ENCODE measurements around the gene UGP2. TPM values are rescaled to one million over a fixed set of nuclear protein-coding genes. Genes with fewer than 3 reads are reported as not detected.
"Not testable (repeated sequence)": the region's sequence is repeated elsewhere in the genome, so short reads cannot be mapped to it uniquely, and the experiment has no call there.

UGP2 gene
- polyA plus RNA-seq: 10 to 100 TPM; 75.3 to 79.9 TPM

DNA sequence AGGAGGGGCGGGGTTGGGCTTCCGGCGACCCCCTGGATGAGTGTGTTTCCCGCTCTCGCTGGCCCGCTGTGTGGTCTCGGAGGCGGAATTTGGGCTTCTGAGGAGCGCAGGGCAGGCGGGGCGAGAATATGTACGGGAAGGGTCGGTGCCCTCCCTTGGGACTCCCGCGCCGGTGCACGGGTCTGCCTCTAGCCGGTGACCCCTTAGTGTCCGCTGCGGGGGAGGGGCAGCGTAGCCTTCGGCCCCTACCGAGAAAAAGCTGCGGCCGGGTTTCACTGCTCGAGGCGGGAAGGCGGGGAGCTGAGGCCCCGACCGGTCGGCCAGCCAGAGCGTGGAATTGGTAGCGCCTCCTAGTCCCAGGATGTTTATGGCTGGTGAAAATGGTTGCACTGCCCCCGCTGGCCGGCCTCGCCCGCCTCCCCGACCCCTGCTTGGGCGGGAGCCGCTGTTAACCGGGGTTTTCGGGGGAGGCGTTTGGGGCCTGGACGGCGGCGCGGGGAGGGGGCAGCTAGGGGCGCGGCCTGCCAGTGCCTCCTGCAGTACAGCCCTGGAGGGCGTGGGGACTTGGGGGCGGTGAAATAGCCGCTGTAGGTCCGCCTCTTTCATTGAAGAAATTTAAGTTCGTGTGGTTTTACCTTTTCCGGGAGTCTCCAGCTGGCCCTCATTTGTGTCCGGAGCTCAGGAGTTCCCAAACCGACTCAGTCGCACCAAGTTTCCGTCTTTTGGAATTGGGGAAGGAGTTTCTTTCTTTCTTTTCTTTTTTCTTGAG lies at the start of gene UGP2:
TSS of gene UGP2 (plus strand) at position 643 of the 769 bp plus-strand sequence. CDS start 290 bp downstream, outside the sequence.
- Histone ChIP-seq H3K27me3 (ENCODE audit: control insufficient read depth in 1 of 2, insufficient read depth in 2 of 2, low read length in 2 of 2) (no peaks in the 10 kb centered on the region), H3K27ac (ENCODE audit: low read depth in 2 of 2, low read length in 1 of 2) (peak within 1 kb of the TSS; percentile 97 to 99), H3K36me3 (ENCODE audit: control insufficient read depth in 2 of 2, insufficient read depth in 2 of 2, low read length in 1 of 2) (no peaks in the 10 kb centered on the region), H3K9me3 (ENCODE audit: control insufficient read depth in 2 of 2, insufficient read depth in 1 of 2, low read depth in 1 of 2, low read length in 1 of 2) (no peaks in the 10 kb centered on the region), H3K4me3 (ENCODE audit: low read depth in 1 of 2, low read length in 2 of 2) (peak within 1 kb of the TSS; percentile 62 to 97), H3K4me1 (ENCODE audit: control insufficient read depth in 2 of 2, insufficient read depth in 2 of 2, low read length in 1 of 2) (peaks cover 0 to 4% of the 10 kb centered on the region in 2 donors)
- 0 to 1% methylated on average over 58 to 59 of the region's 59 CpGs for WGBS, 2 donors

DNA sequence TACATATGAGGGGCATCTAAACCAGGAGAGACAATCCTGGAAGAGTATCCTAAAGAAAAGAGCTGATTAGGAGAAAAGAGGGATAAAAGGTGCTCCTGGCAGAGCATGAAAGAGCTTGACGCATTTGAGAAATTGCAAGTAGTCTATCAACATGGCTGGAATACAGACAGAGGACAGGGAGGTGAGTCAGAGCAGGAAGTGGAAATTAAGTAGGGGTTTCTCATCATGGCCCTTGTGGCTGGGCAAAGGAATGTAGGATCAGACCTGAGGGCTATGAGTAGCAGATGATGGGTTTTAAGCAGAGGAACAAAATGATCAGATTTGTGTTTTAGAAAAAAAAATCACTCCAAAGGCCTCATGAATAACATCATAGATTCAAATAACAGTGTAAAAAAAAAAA lies 49.2 kb upstream of the UGP2 start:
- WGBS, 2 donors: 84 to 93% methylated on average over 1 of the region's 1 CpG

DNA sequence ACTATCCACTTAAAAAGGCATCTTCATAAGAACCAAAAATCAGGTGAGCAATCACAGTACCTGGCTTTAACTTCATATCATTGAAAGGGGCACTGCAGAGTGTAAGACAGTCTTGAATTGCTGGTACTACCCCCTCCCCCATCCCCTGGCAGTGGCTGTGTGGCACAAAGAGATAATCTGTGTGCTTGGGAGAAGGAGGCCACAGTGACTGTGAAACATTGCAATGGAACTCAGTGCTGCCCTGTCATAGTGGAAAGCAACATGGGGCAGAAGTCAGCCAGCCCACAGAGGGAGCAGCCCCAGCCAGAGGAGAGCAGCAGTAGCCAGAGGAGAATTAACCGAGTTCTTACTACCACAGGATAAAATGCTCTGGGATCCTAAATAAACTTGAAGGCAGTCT lies 45.3 kb upstream of the UGP2 start:
- no peaks in the 10 kb centered on the region for H3K36me3 ChIP-seq (ENCODE audit: control insufficient read depth in 2 of 2, insufficient read depth in 2 of 2, low read length in 1 of 2)

More for the DNA sequence above, 49.2 kb upstream of the UGP2 start:
- no peaks in the 10 kb centered on the region for H3K36me3 ChIP-seq (ENCODE audit: control insufficient read depth in 2 of 2, insufficient read depth in 2 of 2, low read length in 1 of 2)
- no peak overlapping the region for H3K27ac ChIP-seq (ENCODE audit: low read depth in 2 of 2, low read length in 1 of 2)
- no peaks in the 10 kb centered on the region for H3K9me3 ChIP-seq (ENCODE audit: control insufficient read depth in 2 of 2, insufficient read depth in 1 of 2, low read depth in 1 of 2, low read length in 1 of 2)
- no peaks in the 10 kb centered on the region for H3K27me3 ChIP-seq (ENCODE audit: control insufficient read depth in 1 of 2, insufficient read depth in 2 of 2, low read length in 2 of 2)
- no peaks in the 10 kb centered on the region for H3K4me1 ChIP-seq (ENCODE audit: control insufficient read depth in 2 of 2, insufficient read depth in 2 of 2, low read length in 1 of 2)
- no peak overlapping the region for H3K4me3 ChIP-seq (ENCODE audit: low read depth in 1 of 2, low read length in 2 of 2)

DNA sequence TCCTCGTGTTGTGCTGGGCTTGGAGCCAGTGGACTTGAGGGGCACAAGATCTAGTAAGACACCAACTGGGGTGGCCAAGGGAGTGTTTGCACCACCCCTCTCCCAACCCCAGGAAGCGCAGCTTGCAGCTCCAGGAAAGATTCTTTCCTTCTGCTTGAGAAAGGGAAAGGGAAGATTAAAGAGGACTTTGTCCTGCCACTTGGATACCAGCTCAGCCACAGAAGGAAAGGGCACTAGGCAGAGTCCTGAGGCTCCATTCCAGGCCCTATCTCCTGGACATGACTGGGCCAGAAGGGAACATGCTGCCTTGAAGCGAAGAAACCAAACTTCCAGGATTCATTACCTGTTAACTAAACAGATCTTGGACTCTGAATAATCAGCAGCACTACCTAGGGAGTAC lies 44.9 kb upstream of the UGP2 start:
- no peaks in the 10 kb centered on the region for H3K27me3 ChIP-seq (ENCODE audit: control insufficient read depth in 1 of 2, insufficient read depth in 2 of 2, low read length in 2 of 2)
- H3K27ac ChIP-seq (ENCODE audit: low read depth in 2 of 2, low read length in 1 of 2): no peak overlapping the region
- H3K36me3 ChIP-seq (ENCODE audit: control insufficient read depth in 2 of 2, insufficient read depth in 2 of 2, low read length in 1 of 2): no peaks in the 10 kb centered on the region
- no peaks in the 10 kb centered on the region for H3K4me1 ChIP-seq (ENCODE audit: control insufficient read depth in 2 of 2, insufficient read depth in 2 of 2, low read length in 1 of 2)
- H3K4me3 ChIP-seq (ENCODE audit: low read depth in 1 of 2, low read length in 2 of 2): no peak overlapping the region
- no peaks in the 10 kb centered on the region for H3K9me3 ChIP-seq (ENCODE audit: control insufficient read depth in 2 of 2, insufficient read depth in 1 of 2, low read depth in 1 of 2, low read length in 1 of 2)
- whole genome bisulfite sequencing, 2 donors: 93% methylated on average over 3 of the region's 3 CpGs

More for the DNA sequence above, 45.3 kb upstream of the UGP2 start:
- WGBS, 2 donors: 99 to 100% methylated on average over 1 of the region's 1 CpG
- Histone ChIP-seq H3K4me3 (ENCODE audit: low read depth in 1 of 2, low read length in 2 of 2) (no peak overlapping the region), H3K27ac (ENCODE audit: low read depth in 2 of 2, low read length in 1 of 2) (no peak overlapping the region), H3K27me3 (ENCODE audit: control insufficient read depth in 1 of 2, insufficient read depth in 2 of 2, low read length in 2 of 2) (no peaks in the 10 kb centered on the region), H3K9me3 (ENCODE audit: control insufficient read depth in 2 of 2, insufficient read depth in 1 of 2, low read depth in 1 of 2, low read length in 1 of 2) (no peaks in the 10 kb centered on the region), H3K4me1 (ENCODE audit: control insufficient read depth in 2 of 2, insufficient read depth in 2 of 2, low read length in 1 of 2) (no peaks in the 10 kb centered on the region)

DNA sequence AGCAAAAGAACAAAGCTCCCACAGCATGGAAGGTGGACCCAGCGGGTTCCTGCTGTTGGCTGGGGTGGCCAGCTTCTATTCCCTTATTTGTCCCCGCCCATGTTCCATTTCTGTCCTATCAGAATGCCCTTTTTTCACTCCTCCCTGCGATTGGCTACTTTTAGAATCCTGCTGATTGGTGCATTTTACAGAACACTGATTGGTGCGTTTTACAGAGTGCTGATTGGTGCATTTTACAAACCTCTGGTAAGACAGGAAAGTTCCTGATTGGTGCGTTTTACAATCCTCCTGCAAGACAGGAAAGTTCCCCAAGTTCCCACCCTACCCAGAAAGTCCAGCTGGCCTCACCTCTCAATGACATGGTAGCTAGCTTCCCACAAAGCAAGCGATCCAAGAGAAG lies 40.2 kb upstream of the UGP2 start:
- no peak overlapping the region for H3K27ac ChIP-seq (ENCODE audit: low read depth in 2 of 2, low read length in 1 of 2)
- no peak overlapping the region for H3K4me3 ChIP-seq (ENCODE audit: low read depth in 1 of 2, low read length in 2 of 2)
- no peaks in the 10 kb centered on the region for H3K36me3 ChIP-seq (ENCODE audit: control insufficient read depth in 2 of 2, insufficient read depth in 2 of 2, low read length in 1 of 2)
- H3K9me3 ChIP-seq (ENCODE audit: control insufficient read depth in 2 of 2, insufficient read depth in 1 of 2, low read depth in 1 of 2, low read length in 1 of 2): no peaks in the 10 kb centered on the region
- H3K27me3 ChIP-seq (ENCODE audit: control insufficient read depth in 1 of 2, insufficient read depth in 2 of 2, low read length in 2 of 2): no peaks in the 10 kb centered on the region
- no peaks in the 10 kb centered on the region for H3K4me1 ChIP-seq (ENCODE audit: control insufficient read depth in 2 of 2, insufficient read depth in 2 of 2, low read length in 1 of 2)
- WGBS, 2 donors: 92 to 96% methylated on average over 6 of the region's 6 CpGs

DNA sequence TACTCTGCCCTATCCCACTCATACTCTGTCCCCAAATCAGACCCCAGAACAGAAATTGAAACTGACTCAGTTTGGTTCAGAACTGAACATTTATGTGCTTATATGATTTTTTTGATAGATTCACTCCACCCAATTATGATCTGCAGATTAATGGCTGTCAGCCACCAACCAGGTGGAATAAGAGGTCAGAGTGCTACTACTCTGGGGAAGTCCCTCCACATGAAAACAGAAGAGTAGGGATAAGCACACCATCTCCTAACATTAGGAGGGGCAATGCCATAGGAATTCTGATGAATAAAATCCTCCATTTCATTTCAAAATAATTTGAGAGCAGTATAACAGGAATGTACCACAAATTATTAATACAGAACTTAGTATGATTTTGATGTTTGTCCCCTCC lies 36.3 kb upstream of the UGP2 start:
- no peak overlapping the region for H3K27ac ChIP-seq (ENCODE audit: low read depth in 2 of 2, low read length in 1 of 2)
- no peaks in the 10 kb centered on the region for H3K36me3 ChIP-seq (ENCODE audit: control insufficient read depth in 2 of 2, insufficient read depth in 2 of 2, low read length in 1 of 2)
- no peaks in the 10 kb centered on the region for H3K9me3 ChIP-seq (ENCODE audit: control insufficient read depth in 2 of 2, insufficient read depth in 1 of 2, low read depth in 1 of 2, low read length in 1 of 2)

DNA sequence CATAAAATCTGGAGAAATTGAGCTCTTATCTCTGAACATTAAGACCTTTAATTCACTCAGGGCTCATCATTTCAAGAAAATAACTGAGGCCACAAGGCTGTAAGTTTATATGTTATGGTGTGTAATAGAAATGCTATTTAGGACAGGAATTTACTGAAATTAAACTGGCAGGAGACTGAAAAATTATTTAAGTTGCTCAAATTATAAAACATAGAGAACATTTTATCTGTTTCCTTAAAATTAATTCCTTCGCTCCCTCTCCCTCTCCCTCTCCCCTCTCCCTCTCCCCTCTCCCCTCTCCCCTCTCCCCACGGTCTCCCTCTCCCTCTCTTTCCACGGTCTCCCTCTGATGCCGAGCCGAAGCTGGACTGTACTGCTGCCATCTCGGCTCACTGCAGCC lies 33.7 kb upstream of the UGP2 start:
- H3K27ac ChIP-seq (ENCODE audit: low read depth in 2 of 2, low read length in 1 of 2); H3K4me3 ChIP-seq (ENCODE audit: low read depth in 1 of 2, low read length in 2 of 2); H3K27me3 ChIP-seq (ENCODE audit: control insufficient read depth in 1 of 2, insufficient read depth in 2 of 2, low read length in 2 of 2); H3K4me1 ChIP-seq (ENCODE audit: control insufficient read depth in 2 of 2, insufficient read depth in 2 of 2, low read length in 1 of 2); H3K36me3 ChIP-seq (ENCODE audit: control insufficient read depth in 2 of 2, insufficient read depth in 2 of 2, low read length in 1 of 2); H3K9me3 ChIP-seq (ENCODE audit: control insufficient read depth in 2 of 2, insufficient read depth in 1 of 2, low read depth in 1 of 2, low read length in 1 of 2): not testable (repeated sequence)
- 97 to 100% methylated on average over 1 to 2 of the region's 6 CpGs for WGBS, 2 donors

More for the DNA sequence above, 36.3 kb upstream of the UGP2 start:
- Histone ChIP-seq H3K4me1 (ENCODE audit: control insufficient read depth in 2 of 2, insufficient read depth in 2 of 2, low read length in 1 of 2) (no peaks in the 10 kb centered on the region), H3K27me3 (ENCODE audit: control insufficient read depth in 1 of 2, insufficient read depth in 2 of 2, low read length in 2 of 2) (no peaks in the 10 kb centered on the region), H3K4me3 (ENCODE audit: low read depth in 1 of 2, low read length in 2 of 2) (no peak overlapping the region)

DNA sequence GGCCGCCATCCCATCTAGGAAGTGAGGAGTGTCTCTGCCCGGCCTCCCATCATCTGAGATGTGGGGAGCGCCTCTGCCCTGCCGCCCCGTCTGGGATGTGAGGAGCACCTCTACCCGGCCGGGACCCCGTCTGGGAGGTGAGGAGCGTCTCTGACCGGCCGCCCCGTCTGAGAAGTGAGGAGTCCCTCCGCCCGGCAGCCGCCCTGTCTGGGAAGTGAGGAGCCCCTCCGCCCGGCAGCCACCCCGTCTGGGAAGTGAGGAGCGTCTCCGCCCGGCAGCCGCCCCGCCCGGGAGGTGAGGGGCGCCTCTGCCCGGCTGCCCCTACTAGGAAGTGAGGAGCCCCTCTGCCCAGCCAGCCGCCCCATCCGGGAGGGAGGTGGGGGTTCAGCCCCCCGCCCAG lies 32.8 kb upstream of the UGP2 start:
- H3K36me3 ChIP-seq (ENCODE audit: control insufficient read depth in 2 of 2, insufficient read depth in 2 of 2, low read length in 1 of 2); H3K27me3 ChIP-seq (ENCODE audit: control insufficient read depth in 1 of 2, insufficient read depth in 2 of 2, low read length in 2 of 2); H3K4me1 ChIP-seq (ENCODE audit: control insufficient read depth in 2 of 2, insufficient read depth in 2 of 2, low read length in 1 of 2); H3K9me3 ChIP-seq (ENCODE audit: control insufficient read depth in 2 of 2, insufficient read depth in 1 of 2, low read depth in 1 of 2, low read length in 1 of 2); H3K4me3 ChIP-seq (ENCODE audit: low read depth in 1 of 2, low read length in 2 of 2); H3K27ac ChIP-seq (ENCODE audit: low read depth in 2 of 2, low read length in 1 of 2): not testable (repeated sequence)
- WGBS, 2 donors: 95% methylated on average over 16 to 29 of the region's 29 CpGs

DNA sequence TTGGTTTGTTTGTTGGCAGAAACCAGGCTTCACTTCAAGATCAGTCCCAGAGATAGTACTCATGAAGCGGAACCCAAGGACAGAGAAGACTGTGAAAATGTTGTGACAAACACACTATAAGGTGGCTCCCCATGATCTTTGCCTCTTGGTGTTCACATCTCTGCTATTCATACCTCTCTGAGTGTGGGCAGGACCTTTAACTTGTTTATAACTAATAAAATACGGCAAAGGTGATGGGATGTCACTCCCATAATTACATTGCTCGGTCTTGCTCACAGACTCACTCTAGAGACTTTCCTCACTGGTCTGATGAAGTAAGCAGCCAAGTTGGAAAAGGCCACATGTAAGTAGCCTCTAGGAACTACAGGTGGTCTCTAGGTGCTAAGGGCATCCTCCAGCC lies 30.6 kb upstream of the UGP2 start:
- Histone ChIP-seq H3K4me3 (ENCODE audit: low read depth in 1 of 2, low read length in 2 of 2) (no peak overlapping the region), H3K9me3 (ENCODE audit: control insufficient read depth in 2 of 2, insufficient read depth in 1 of 2, low read depth in 1 of 2, low read length in 1 of 2) (no peaks in the 10 kb centered on the region), H3K36me3 (ENCODE audit: control insufficient read depth in 2 of 2, insufficient read depth in 2 of 2, low read length in 1 of 2) (no peaks in the 10 kb centered on the region), H3K4me1 (ENCODE audit: control insufficient read depth in 2 of 2, insufficient read depth in 2 of 2, low read length in 1 of 2) (no peaks in the 10 kb centered on the region), H3K27me3 (ENCODE audit: control insufficient read depth in 1 of 2, insufficient read depth in 2 of 2, low read length in 2 of 2) (no peaks in the 10 kb centered on the region), H3K27ac (ENCODE audit: low read depth in 2 of 2, low read length in 1 of 2) (no peak overlapping the region)
- WGBS, 2 donors: 95 to 96% methylated on average over 3 of the region's 3 CpGs

DNA sequence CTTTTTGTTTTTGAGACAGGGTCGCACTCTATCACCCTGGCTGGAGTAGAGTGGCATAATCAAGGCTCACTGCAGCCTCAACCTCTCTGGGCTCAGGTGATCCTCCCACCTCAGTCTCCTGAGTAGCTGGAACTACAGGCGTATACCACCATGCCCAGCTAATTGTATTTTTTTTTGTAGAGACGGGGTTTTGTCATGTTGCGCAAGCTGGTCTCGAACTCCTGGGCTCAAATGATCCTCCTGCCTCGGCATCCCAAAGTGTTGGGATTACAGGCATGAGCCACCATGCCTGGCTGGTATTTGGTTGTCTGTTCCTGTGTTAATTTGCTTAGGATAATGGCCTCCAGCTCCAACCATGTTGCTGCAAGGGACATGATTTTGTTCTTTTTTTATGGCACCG lies 29.8 kb upstream of the UGP2 start:
- H3K27me3 ChIP-seq (ENCODE audit: control insufficient read depth in 1 of 2, insufficient read depth in 2 of 2, low read length in 2 of 2); H3K36me3 ChIP-seq (ENCODE audit: control insufficient read depth in 2 of 2, insufficient read depth in 2 of 2, low read length in 1 of 2); H3K4me3 ChIP-seq (ENCODE audit: low read depth in 1 of 2, low read length in 2 of 2); H3K4me1 ChIP-seq (ENCODE audit: control insufficient read depth in 2 of 2, insufficient read depth in 2 of 2, low read length in 1 of 2); H3K9me3 ChIP-seq (ENCODE audit: control insufficient read depth in 2 of 2, insufficient read depth in 1 of 2, low read depth in 1 of 2, low read length in 1 of 2); H3K27ac ChIP-seq (ENCODE audit: low read depth in 2 of 2, low read length in 1 of 2): not testable (repeated sequence)
- 95 to 96% methylated on average over 7 of the region's 7 CpGs for WGBS, 2 donors

All from esophagus (tissue), 2 donors.